ENCODE measurements around the gene SERPINE3.

Gene SERPINE3

GRCh38 chr13:51329606-51330005, 9.9 kb upstream of the SERPINE3 start:
- DNase-seq = no peak

- DNase-seq = no peak
Observed at GRCh38 chr13:51330791-51331190, 8.7 kb upstream of the SERPINE3 start.

GRCh38 chr13:51331354-51331861, 8.1 kb upstream of the SERPINE3 start:
- no peak for DNase-seq

- no peak for DNase-seq
Observed at GRCh38 chr13:51332566-51333361, 6.7 kb upstream of the SERPINE3 start.

- no peak for DNase-seq
Observed at GRCh38 chr13:51333421-51333820, 6.1 kb upstream of the SERPINE3 start.

GRCh38 chr13:51333826-51334225, 5.7 kb upstream of the SERPINE3 start:
- no peak for DNase-seq

GRCh38 chr13:51336746-51337145, 2.7 kb upstream of the SERPINE3 start:
- no peak for DNase-seq

GRCh38 chr13:51339952-51340732, 651 bp downstream of the SERPINE3 start:
- DNase-seq = no peak

- DNase-seq = no peak
Observed at GRCh38 chr13:51341232-51341631, 1.7 kb downstream of the SERPINE3 start.

- no peak for DNase-seq
Observed at GRCh38 chr13:51341791-51342190, 2.3 kb downstream of the SERPINE3 start.

- no peak for DNase-seq
Observed at GRCh38 chr13:51342706-51343105, 3.2 kb downstream of the SERPINE3 start.

GRCh38 chr13:51343475-51343874, 4.0 kb downstream of the SERPINE3 start:
- no peak for DNase-seq

- DNase-seq = no peak
Observed at GRCh38 chr13:51346397-51346796, 6.9 kb downstream of the SERPINE3 start.

GRCh38 chr13:51347099-51347498, 7.6 kb downstream of the SERPINE3 start:
- DNase-seq = no peak

GRCh38 chr13:51348069-51348967, 8.8 kb downstream of the SERPINE3 start:
- no peak for DNase-seq

- DNase-seq = no peak
Observed at GRCh38 chr13:51349016-51349415, 9.5 kb downstream of the SERPINE3 start.

- DNase-seq = no peak
Observed at GRCh38 chr13:51355217-51355616, 15.7 kb downstream of the SERPINE3 start.

GRCh38 chr13:51357928-51358595, 18.6 kb downstream of the SERPINE3 start:
- DNase-seq = no peak

GRCh38 chr13:51359352-51359751, 19.9 kb downstream of the SERPINE3 start:
- no peak for DNase-seq

- DNase-seq = no peak
Observed at GRCh38 chr13:51360489-51360888, 21.0 kb downstream of the SERPINE3 start.

- DNase-seq = no peak
Observed at GRCh38 chr13:51361106-51361505, 21.6 kb downstream of the SERPINE3 start.

- DNase-seq = no peak
Observed at GRCh38 chr13:51363625-51364024, 24.1 kb downstream of the SERPINE3 start.

Data from NCI-H2029 treated with DMSO at 0.1 percent for 48 hours (cell line).